HEK293 (cell line): ENCODE measurements around the gene PFDN6.

ENCODE experiments used
- EGR2 ChIP-seq: fragments of 450-650 bp; formaldehyde crosslinking; IDR thresholded peaks from 2 replicates; pipeline ENCODE4 v1.5.1; 2016; ENCODE audit warnings: low read depth, missing biosample characterization, missing genetic modification characterization
- FEZF1 ChIP-seq: fragments of 450-650 bp; formaldehyde crosslinking; IDR thresholded peaks from 2 replicates; pipeline ENCODE4 v1.5.1; 2016; ENCODE audit warnings: missing biosample characterization, missing genetic modification characterization
- GLIS2 ChIP-seq: fragments of 450-650 bp; formaldehyde crosslinking; IDR thresholded peaks from 2 replicates; pipeline ENCODE4 v1.5.1; 2016; ENCODE audit warnings: missing biosample characterization, missing genetic modification characterization
- KLF10 ChIP-seq: fragments of 450-650 bp; IDR thresholded peaks from 2 replicates; pipeline ENCODE4 v1.5.1; 2018; ENCODE audit warnings: missing biosample characterization, mild to moderate bottlenecking, missing genetic modification characterization
- KLF9 ChIP-seq: fragments of 450-650 bp; formaldehyde crosslinking; IDR thresholded peaks from 2 replicates; pipeline ENCODE4 v1.5.1; 2016; ENCODE audit warnings: missing biosample characterization, missing genetic modification characterization, low read depth
- MEIS1 ChIP-seq: sonication (generic); formaldehyde crosslinking; IDR thresholded peaks from 2 replicates; pipeline ENCODE4 v1.8.1; 2022; ENCODE audit warnings: missing genetic modification reagents, mild to moderate bottlenecking, borderline replicate concordance
- SALL2 ChIP-seq: fragments of 450-650 bp; formaldehyde crosslinking; IDR thresholded peaks from 2 replicates; pipeline ENCODE4 v1.5.0; 2017; ENCODE audit warnings: missing biosample characterization, mild to moderate bottlenecking, missing genetic modification characterization, borderline replicate concordance
- SP3 ChIP-seq: fragments of 450-650 bp; formaldehyde crosslinking; IDR thresholded peaks from 2 replicates; pipeline ENCODE4 v1.5.1; 2016; ENCODE audit warnings: missing biosample characterization, missing genetic modification characterization
- SP7 ChIP-seq: fragments of 450-650 bp; formaldehyde crosslinking; IDR thresholded peaks from 2 replicates; pipeline ENCODE4 v1.5.1; 2016; ENCODE audit warnings: missing biosample characterization, missing genetic modification characterization
- ZFHX2 ChIP-seq: fragments of 450-650 bp; formaldehyde crosslinking; conservative IDR thresholded peaks from 2 replicates; pipeline ENCODE4 v1.5.1; 2016; ENCODE audit warnings: missing biosample characterization, missing genetic modification characterization
- ZFP41 ChIP-seq: fragments of 450-650 bp; formaldehyde crosslinking; IDR thresholded peaks from 2 replicates; pipeline ENCODE4 v1.5.1; 2016; ENCODE audit warnings: missing biosample characterization, missing genetic modification characterization, borderline replicate concordance
- ZNF175 ChIP-seq: fragments of 450-650 bp; formaldehyde crosslinking; IDR thresholded peaks from 2 replicates; pipeline ENCODE4 v1.5.1; 2016; ENCODE audit warnings: missing biosample characterization, missing genetic modification characterization
- ZNF184 ChIP-seq: fragments of 450-650 bp; IDR thresholded peaks from 2 replicates; pipeline ENCODE4 v1.5.1; 2018; ENCODE audit warnings: missing biosample characterization, mild to moderate bottlenecking, missing genetic modification characterization
- ZNF24 ChIP-seq: fragments of 450-650 bp; formaldehyde crosslinking; IDR thresholded peaks from 2 replicates; pipeline ENCODE4 v1.5.1; 2016; ENCODE audit warnings: missing biosample characterization, missing genetic modification characterization
- ZNF26 ChIP-seq: fragments of 450-650 bp; formaldehyde crosslinking; IDR thresholded peaks from 2 replicates; pipeline ENCODE4 v1.5.1; 2016; ENCODE audit warnings: missing biosample characterization, missing genetic modification characterization
- ZNF341 ChIP-seq: fragments of 450-650 bp; formaldehyde crosslinking; IDR thresholded peaks from 2 replicates; pipeline ENCODE4; 2016; ENCODE audit warnings: low read depth, missing biosample characterization, missing genetic modification characterization
- ZNF37A ChIP-seq: fragments of 450-650 bp; IDR thresholded peaks from 2 replicates; pipeline ENCODE4 v1.5.1; 2018; ENCODE audit warnings: missing biosample characterization, missing genetic modification characterization
- ZNF404 ChIP-seq: fragments of 450-650 bp; formaldehyde crosslinking; IDR thresholded peaks from 2 replicates; pipeline ENCODE4 v1.5.1; 2017; ENCODE audit warnings: missing biosample characterization, missing genetic modification characterization
- ZNF510 ChIP-seq: fragments of 450-650 bp; formaldehyde crosslinking; IDR thresholded peaks from 2 replicates; pipeline ENCODE4 v1.5.1; 2018; ENCODE audit warnings: mild to moderate bottlenecking, missing genetic modification characterization, missing biosample characterization; ENCODE audit not compliant: insufficient replicate concordance
- ZNF561 ChIP-seq: fragments of 450-650 bp; IDR thresholded peaks from 2 replicates; pipeline ENCODE4 v1.5.1; 2018; ENCODE audit warnings: missing biosample characterization, missing genetic modification characterization, borderline replicate concordance
- ZNF660 ChIP-seq: fragments of 450-650 bp; IDR thresholded peaks from 2 replicates; pipeline ENCODE4 v1.5.1; 2018; ENCODE audit warnings: missing biosample characterization, mild to moderate bottlenecking, missing genetic modification characterization
- ZNF670 ChIP-seq: fragments of 450-650 bp; formaldehyde crosslinking; IDR thresholded peaks from 2 replicates; pipeline ENCODE4 v1.5.1; 2016; ENCODE audit warnings: missing biosample characterization, missing genetic modification characterization, low read depth
- ZNF692 ChIP-seq: fragments of 450-650 bp; formaldehyde crosslinking; IDR thresholded peaks from 2 replicates; pipeline ENCODE4 v1.5.1; 2016; ENCODE audit warnings: missing biosample characterization, missing genetic modification characterization
- ZNF768 ChIP-seq: fragments of 450-650 bp; formaldehyde crosslinking; IDR thresholded peaks from 2 replicates; pipeline ENCODE4 v1.5.1; 2018; ENCODE audit warnings: missing biosample characterization, mild to moderate bottlenecking, missing genetic modification characterization
- ZNF777 ChIP-seq: fragments of 450-650 bp; formaldehyde crosslinking; IDR thresholded peaks from 2 replicates; pipeline ENCODE4 v1.5.1; 2017; ENCODE audit warnings: missing biosample characterization, missing genetic modification characterization, borderline replicate concordance
- TF ChIP-seq, protein P1 (sequence below): fragments of 450-650 bp; formaldehyde crosslinking; IDR thresholded peaks from 2 replicates; pipeline ENCODE4 v1.5.1; 2017; ENCODE audit warnings: missing biosample characterization, missing genetic modification characterization
- TF ChIP-seq, protein P2 (sequence below): fragments of 450-650 bp; formaldehyde crosslinking; IDR thresholded peaks from 2 replicates; pipeline ENCODE4 v1.5.1; 2016; ENCODE audit warnings: missing biosample characterization, missing genetic modification characterization

The PFDN6 gene

DNA sequence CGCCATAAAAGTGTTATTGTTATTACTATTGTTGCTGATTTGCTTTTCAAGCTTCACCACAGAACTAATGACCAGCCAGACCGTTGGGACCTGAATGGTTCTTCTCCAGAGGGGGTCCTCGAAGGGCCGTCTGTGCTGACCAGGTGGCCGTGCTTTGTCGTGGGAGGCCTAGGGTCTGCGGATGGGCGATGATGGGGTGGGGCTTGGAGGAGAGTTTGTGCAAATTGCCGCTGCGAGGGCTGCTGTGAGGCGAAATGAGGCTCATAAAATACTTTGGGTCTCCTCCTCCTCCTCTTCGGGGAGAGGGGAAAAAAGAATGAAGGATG, 34.2 kb downstream of the PFDN6 start (continued):
- TF ChIP-seq ZNF692 (tag by site-specific recombination) (0 out of 2 replicates have a peak, but pooled peaks have one; percentile 4), SALL2 (tag by site-specific recombination) (no peak), ZNF768 (tag by site-specific recombination) (no peak), ZNF660 (tag by site-specific recombination) (0 out of 2 replicates have a peak, but pooled peaks have one; percentile 6), ZNF24 (no peak), EGR2 (tag by site-specific recombination) (peak; percentile 8; the same call in 1 of the 2 replicates), KLF10 (tag by site-specific recombination) (no peak), ZNF26 (no peak), GLIS2 (tag by site-specific recombination) (peak; percentile 82; the same call in 1 of the 2 replicates), ZFP41 (no peak), ZNF37A (tag by site-specific recombination) (no peak), ZNF670 (tag by site-specific recombination) (no peak), ZNF184 (no peak), ZNF510 (tag by site-specific recombination) (no peak), ZNF341 (tag by site-specific recombination) (no peak), KLF9 (tag by site-specific recombination) (0 out of 2 replicates have a peak, but pooled peaks have one; percentile 3), ZNF777 (tag by site-specific recombination) (peak; percentile 86; the same call in 1 of the 2 replicates), ZFHX2 (tag by site-specific recombination) (0 out of 2 replicates have a peak, but pooled peaks have one; percentile 38), ZNF404 (tag by site-specific recombination) (no peak), SP7 (no peak), MEIS1 (no peak), SP3 (tag by site-specific recombination) (no peak), ZNF175 (tag by site-specific recombination) (no peak), ZNF561 (tag by site-specific recombination) (no peak), FEZF1 (tag by site-specific recombination) (peak; percentile 34; the same call in 1 of the 2 replicates)
- TF ChIP-seq, protein P1, sequence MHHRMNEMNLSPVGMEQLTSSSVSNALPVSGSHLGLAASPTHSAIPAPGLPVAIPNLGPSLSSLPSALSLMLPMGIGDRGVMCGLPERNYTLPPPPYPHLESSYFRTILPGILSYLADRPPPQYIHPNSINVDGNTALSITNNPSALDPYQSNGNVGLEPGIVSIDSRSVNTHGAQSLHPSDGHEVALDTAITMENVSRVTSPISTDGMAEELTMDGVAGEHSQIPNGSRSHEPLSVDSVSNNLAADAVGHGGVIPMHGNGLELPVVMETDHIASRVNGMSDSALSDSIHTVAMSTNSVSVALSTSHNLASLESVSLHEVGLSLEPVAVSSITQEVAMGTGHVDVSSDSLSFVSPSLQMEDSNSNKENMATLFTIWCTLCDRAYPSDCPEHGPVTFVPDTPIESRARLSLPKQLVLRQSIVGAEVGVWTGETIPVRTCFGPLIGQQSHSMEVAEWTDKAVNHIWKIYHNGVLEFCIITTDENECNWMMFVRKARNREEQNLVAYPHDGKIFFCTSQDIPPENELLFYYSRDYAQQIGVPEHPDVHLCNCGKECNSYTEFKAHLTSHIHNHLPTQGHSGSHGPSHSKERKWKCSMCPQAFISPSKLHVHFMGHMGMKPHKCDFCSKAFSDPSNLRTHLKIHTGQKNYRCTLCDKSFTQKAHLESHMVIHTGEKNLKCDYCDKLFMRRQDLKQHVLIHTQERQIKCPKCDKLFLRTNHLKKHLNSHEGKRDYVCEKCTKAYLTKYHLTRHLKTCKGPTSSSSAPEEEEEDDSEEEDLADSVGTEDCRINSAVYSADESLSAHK (tag by site-specific recombination), result peak; percentile 2; the same call in 1 of the 2 replicates
- TF ChIP-seq, protein P2, sequence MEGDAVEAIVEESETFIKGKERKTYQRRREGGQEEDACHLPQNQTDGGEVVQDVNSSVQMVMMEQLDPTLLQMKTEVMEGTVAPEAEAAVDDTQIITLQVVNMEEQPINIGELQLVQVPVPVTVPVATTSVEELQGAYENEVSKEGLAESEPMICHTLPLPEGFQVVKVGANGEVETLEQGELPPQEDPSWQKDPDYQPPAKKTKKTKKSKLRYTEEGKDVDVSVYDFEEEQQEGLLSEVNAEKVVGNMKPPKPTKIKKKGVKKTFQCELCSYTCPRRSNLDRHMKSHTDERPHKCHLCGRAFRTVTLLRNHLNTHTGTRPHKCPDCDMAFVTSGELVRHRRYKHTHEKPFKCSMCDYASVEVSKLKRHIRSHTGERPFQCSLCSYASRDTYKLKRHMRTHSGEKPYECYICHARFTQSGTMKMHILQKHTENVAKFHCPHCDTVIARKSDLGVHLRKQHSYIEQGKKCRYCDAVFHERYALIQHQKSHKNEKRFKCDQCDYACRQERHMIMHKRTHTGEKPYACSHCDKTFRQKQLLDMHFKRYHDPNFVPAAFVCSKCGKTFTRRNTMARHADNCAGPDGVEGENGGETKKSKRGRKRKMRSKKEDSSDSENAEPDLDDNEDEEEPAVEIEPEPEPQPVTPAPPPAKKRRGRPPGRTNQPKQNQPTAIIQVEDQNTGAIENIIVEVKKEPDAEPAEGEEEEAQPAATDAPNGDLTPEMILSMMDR (tag by site-specific recombination), result no peak
- TF ChIP-seq, all 188 proteins: peak for 14
